ENCODE measurements around the gene OR5B3. TPM values are rescaled to one million over a fixed set of nuclear protein-coding genes. Genes with fewer than 3 reads are reported as not detected.

Gene OR5B3
- total RNA-seq, 2 experiments from 2014 or later: not detected

DNA sequence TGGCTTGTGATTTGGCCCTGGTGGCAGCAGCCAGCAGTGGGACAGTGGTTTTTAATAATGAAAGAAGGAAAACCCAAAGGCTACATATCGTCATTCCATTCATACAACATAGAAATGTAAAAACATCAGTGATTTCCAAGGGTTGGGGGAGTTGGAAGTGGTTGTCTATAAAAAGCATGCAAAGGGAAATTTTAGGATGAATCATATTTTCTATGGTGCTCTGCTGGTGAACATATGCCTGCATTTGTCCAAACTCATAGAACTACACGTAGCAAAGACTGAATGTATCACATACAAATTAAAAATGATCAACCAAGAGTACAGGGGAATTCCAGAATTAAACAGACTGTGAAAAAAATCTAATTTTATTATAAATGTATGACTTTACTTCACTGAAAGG, 11.1 kb downstream of the OR5B3 start:
- intact Hi-C loops (cut with micrococcal nuclease; ENCODE audit: unreplicated experiment): no loop called here
- H3K79me2 ChIP-seq (ENCODE audit: insufficient read depth, low read depth, low read length): no peaks in the 10 kb centered on the region
- H2AFZ ChIP-seq (ENCODE audit: low read length): no peak overlapping the region
- H3K9me3 ChIP-seq (ENCODE audit: low read length): peaks cover 12% of the 10 kb centered on the region; the same call in 1 of the 2 replicates
- no peak overlapping the region for H3K4me3 ChIP-seq (ENCODE audit: low read depth, low read length, poor library complexity, severe bottlenecking)
- ChIA-PET POLR2A (no interaction called here), CTCF (ENCODE audit: unreplicated experiment) (no interaction called here)
- no peaks in the 10 kb centered on the region for H3K36me3 ChIP-seq (ENCODE audit: insufficient read depth, low read length)
- H3K9me2 ChIP-seq (ENCODE audit: insufficient read depth, low read length): no peaks in the 10 kb centered on the region
- no peaks in the 10 kb centered on the region for H4K20me1 ChIP-seq (ENCODE audit: insufficient read depth, low read length)
- H3K27ac ChIP-seq (ENCODE audit: low read depth, low read length, poor library complexity, severe bottlenecking): no peak overlapping the region
- DNase-seq (ENCODE audit: low spot score): no peak
- no TSS peak for BruUV-seq (replicated peaks)
- H3K4me1 ChIP-seq (ENCODE audit: insufficient read depth, low read length, poor library complexity, severe bottlenecking): no peaks in the 10 kb centered on the region
- no peak overlapping the region for H3K4me2 ChIP-seq (ENCODE audit: low read length)
- no peak for TF ChIP-seq EZH2phosphoT487 (IDR thresholded peaks at IDR 0.05; ENCODE audit: borderline replicate concordance, low read depth, low read length)
- TF ChIP-seq, protein P1, sequence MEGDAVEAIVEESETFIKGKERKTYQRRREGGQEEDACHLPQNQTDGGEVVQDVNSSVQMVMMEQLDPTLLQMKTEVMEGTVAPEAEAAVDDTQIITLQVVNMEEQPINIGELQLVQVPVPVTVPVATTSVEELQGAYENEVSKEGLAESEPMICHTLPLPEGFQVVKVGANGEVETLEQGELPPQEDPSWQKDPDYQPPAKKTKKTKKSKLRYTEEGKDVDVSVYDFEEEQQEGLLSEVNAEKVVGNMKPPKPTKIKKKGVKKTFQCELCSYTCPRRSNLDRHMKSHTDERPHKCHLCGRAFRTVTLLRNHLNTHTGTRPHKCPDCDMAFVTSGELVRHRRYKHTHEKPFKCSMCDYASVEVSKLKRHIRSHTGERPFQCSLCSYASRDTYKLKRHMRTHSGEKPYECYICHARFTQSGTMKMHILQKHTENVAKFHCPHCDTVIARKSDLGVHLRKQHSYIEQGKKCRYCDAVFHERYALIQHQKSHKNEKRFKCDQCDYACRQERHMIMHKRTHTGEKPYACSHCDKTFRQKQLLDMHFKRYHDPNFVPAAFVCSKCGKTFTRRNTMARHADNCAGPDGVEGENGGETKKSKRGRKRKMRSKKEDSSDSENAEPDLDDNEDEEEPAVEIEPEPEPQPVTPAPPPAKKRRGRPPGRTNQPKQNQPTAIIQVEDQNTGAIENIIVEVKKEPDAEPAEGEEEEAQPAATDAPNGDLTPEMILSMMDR (conservative IDR thresholded peaks at IDR 0.05; ENCODE audit: low read length): no peak

DNA sequence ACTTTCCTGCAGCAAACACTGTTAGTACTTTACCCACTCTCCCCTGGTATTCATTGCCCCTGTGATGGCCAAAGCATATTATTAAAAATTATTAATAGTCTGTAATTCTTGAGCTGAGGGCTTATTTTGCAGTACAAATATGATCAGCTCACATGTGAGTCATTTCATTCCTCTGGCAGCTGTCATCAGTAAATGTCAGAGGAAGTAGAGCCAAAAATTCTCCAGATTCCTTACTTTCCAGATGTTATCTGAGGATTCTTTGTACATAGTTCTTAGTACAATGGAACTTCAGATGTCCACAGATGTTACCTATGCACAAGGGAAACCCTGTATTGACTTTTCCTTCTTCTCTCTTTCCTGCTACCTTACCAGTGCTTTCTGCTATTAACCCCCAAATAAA, 12.5 kb downstream of the OR5B3 start:
- Histone ChIP-seq H3K9me3 (ENCODE audit: low read length) (peaks cover 12% of the 10 kb centered on the region; the same call in 1 of the 2 replicates), H3K4me3 (ENCODE audit: low read depth, low read length, poor library complexity, severe bottlenecking) (no peak overlapping the region), H3K36me3 (ENCODE audit: insufficient read depth, low read length) (no peaks in the 10 kb centered on the region), H4K20me1 (ENCODE audit: insufficient read depth, low read length) (no peaks in the 10 kb centered on the region), H3K9me2 (ENCODE audit: insufficient read depth, low read length) (no peaks in the 10 kb centered on the region), H3K4me2 (ENCODE audit: low read length) (no peak overlapping the region), H3K27ac (ENCODE audit: low read depth, low read length, poor library complexity, severe bottlenecking) (no peak overlapping the region), H3K4me1 (ENCODE audit: insufficient read depth, low read length, poor library complexity, severe bottlenecking) (no peaks in the 10 kb centered on the region), H2AFZ (ENCODE audit: low read length) (no peak overlapping the region), H3K79me2 (ENCODE audit: insufficient read depth, low read depth, low read length) (no peaks in the 10 kb centered on the region)
- intact Hi-C loops (cut with micrococcal nuclease; ENCODE audit: unreplicated experiment): no loop called here
- BruUV-seq (replicated peaks): no TSS peak
- TF ChIP-seq EZH2phosphoT487 (IDR thresholded peaks at IDR 0.05; ENCODE audit: borderline replicate concordance, low read depth, low read length): no peak
- TF ChIP-seq, protein P1 (conservative IDR thresholded peaks at IDR 0.05; ENCODE audit: low read length): no peak
- DNase-seq (ENCODE audit: low spot score): no peak
- ChIA-PET CTCF (ENCODE audit: unreplicated experiment) (no interaction called here), POLR2A (no interaction called here)

DNA sequence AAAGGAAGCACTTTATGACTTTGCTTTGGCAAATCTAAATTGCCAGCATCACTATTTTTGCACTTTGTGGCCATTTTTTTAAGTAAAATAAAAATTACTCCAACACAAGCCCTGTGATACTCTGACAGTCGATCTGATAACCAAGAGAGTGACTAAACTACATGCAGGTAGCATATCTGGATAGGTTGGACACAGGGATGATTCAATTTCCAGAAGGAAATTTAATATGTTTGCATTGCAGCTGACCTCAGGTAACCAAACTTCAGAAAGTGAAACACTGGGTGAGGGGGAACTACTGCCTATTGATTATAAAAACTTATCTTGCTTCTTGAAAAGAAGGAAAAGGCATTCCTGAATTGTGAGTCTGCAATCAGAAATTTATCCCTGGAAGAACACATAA, 13.9 kb downstream of the OR5B3 start:
- Histone ChIP-seq H3K36me3 (ENCODE audit: insufficient read depth, low read length) (no peaks in the 10 kb centered on the region), H3K4me1 (ENCODE audit: insufficient read depth, low read length, poor library complexity, severe bottlenecking) (no peaks in the 10 kb centered on the region), H2AFZ (ENCODE audit: low read length) (no peak overlapping the region), H3K27ac (ENCODE audit: low read depth, low read length, poor library complexity, severe bottlenecking) (no peak overlapping the region), H3K4me3 (ENCODE audit: low read depth, low read length, poor library complexity, severe bottlenecking) (no peak overlapping the region), H4K20me1 (ENCODE audit: insufficient read depth, low read length) (no peaks in the 10 kb centered on the region), H3K9me2 (ENCODE audit: insufficient read depth, low read length) (no peaks in the 10 kb centered on the region), H3K79me2 (ENCODE audit: insufficient read depth, low read depth, low read length) (no peaks in the 10 kb centered on the region), H3K9me3 (ENCODE audit: low read length) (peaks cover 12% of the 10 kb centered on the region; the same call in 1 of the 2 replicates), H3K4me2 (ENCODE audit: low read length) (no peak overlapping the region)
- CTCF ChIA-PET (ENCODE audit: unreplicated experiment): no interaction called here
- DNase-seq (ENCODE audit: low spot score): no peak
- intact Hi-C loops (cut with micrococcal nuclease; ENCODE audit: unreplicated experiment): no loop called here
- POLR2A ChIA-PET: interaction anchor here (0.7 kb wide), 1 partner anchor 79 kb away, joined by 3 read pairs; no protein-coding TSS in a partner anchor
- BruUV-seq (replicated peaks): no TSS peak
- TF ChIP-seq EZH2phosphoT487 (IDR thresholded peaks at IDR 0.05; ENCODE audit: borderline replicate concordance, low read depth, low read length): no peak
- TF ChIP-seq, protein P1 (conservative IDR thresholded peaks at IDR 0.05; ENCODE audit: low read length): no peak
